HEK293 (cell line): ENCODE data around the gene RELT.

Experiments
- CTCF ChIA-PET: fragments of 350-600 bp; formaldehyde crosslinking; extraction: SDS; loops from one replicate; lab custom pipeline; 2021; ENCODE audit warnings: antibody characterized with exemption; lab: Yijun Ruan, JAX
- POLR2A ChIA-PET: fragments of 300-600 bp; formaldehyde crosslinking; extraction: SDS; loops from one replicate; lab custom pipeline; 2020; ENCODE audit warnings: antibody characterized with exemption, inconsistent platforms; lab: Yijun Ruan, JAX
- H3K27ac ChIP-seq: fragments of 200-500 bp; sonication (Bioruptor generic); 2 replicates; pipeline ENCODE4 v1.5.1; 2014; ENCODE audit warnings: low read depth, low read length, control low read depth, inconsistent platforms; ENCODE audit errors: extremely low read depth
- H3K36me3 ChIP-seq, 2 experiments: fragments of 200-500 bp in 1 of 2; sonication (Bioruptor generic) in 1 of 2; 1 replicate in 1 of 2; 2 replicates in 1 of 2; pipeline ENCODE4 v1.5.1; 2014 to 2017; ENCODE audit warnings: inconsistent platforms in 2 of 2, low read length in 2 of 2; ENCODE audit not compliant: control insufficient read depth in 2 of 2, insufficient read depth in 1 of 2
- H3K4me1 ChIP-seq: fragments of 200-500 bp; sonication (Bioruptor generic); 2 replicates; pipeline ENCODE4 v1.5.1; 2014; ENCODE audit warnings: mild to moderate bottlenecking, low read length, inconsistent platforms; ENCODE audit not compliant: control insufficient read depth, insufficient read depth
- H3K4me3 ChIP-seq: 2 replicates; pipeline ENCODE4 v1.5.1; 2011; ENCODE audit warnings: low read depth, mild to moderate bottlenecking, control low read depth, low read length, moderate library complexity
- H3K9me3 ChIP-seq: fragments of 200-500 bp; sonication (Bioruptor generic); 2 replicates; pipeline ENCODE4 v1.5.1; 2014; ENCODE audit warnings: low read depth, low read length, inconsistent platforms; ENCODE audit not compliant: control insufficient read depth, insufficient read depth
- GLIS2 ChIP-seq: fragments of 450-650 bp; formaldehyde crosslinking; IDR thresholded peaks from 2 replicates; pipeline ENCODE4 v1.5.1; 2016; ENCODE audit warnings: missing biosample characterization, missing genetic modification characterization
- SETDB1 ChIP-seq: IDR thresholded peaks from one replicate; pipeline ENCODE4 v1.6.1; 2017; ENCODE audit warnings: mild to moderate bottlenecking, low read length, moderate library complexity, mixed read lengths; ENCODE audit not compliant: insufficient read length
- ZBTB10 ChIP-seq: fragments of 450-650 bp; formaldehyde crosslinking; IDR thresholded peaks from 2 replicates; pipeline ENCODE4 v1.5.1; 2016; ENCODE audit warnings: missing biosample characterization, missing genetic modification characterization
- ZBTB6 ChIP-seq: fragments of 450-650 bp; formaldehyde crosslinking; IDR thresholded peaks from 2 replicates; pipeline ENCODE4 v1.5.1; 2017; ENCODE audit warnings: missing biosample characterization, missing genetic modification characterization
- ZFHX2 ChIP-seq: fragments of 450-650 bp; formaldehyde crosslinking; conservative IDR thresholded peaks from 2 replicates; pipeline ENCODE4 v1.5.1; 2016; ENCODE audit warnings: missing biosample characterization, missing genetic modification characterization
- ZIC2 ChIP-seq: fragments of 450-650 bp; formaldehyde crosslinking; IDR thresholded peaks from 2 replicates; pipeline ENCODE4 v1.5.1; 2016; ENCODE audit warnings: missing biosample characterization, missing genetic modification characterization
- ZNF366 ChIP-seq: fragments of 450-650 bp; formaldehyde crosslinking; conservative IDR thresholded peaks from 2 replicates; pipeline ENCODE4 v1.5.1; 2016; ENCODE audit warnings: missing biosample characterization, missing genetic modification characterization
- ZNF394 ChIP-seq: fragments of 450-650 bp; formaldehyde crosslinking; IDR thresholded peaks from 2 replicates; pipeline ENCODE4 v1.5.1; 2016; ENCODE audit warnings: missing biosample characterization, missing genetic modification characterization, mild to moderate bottlenecking, moderate library complexity, borderline replicate concordance
- ZNF398 ChIP-seq: fragments of 450-650 bp; formaldehyde crosslinking; IDR thresholded peaks from 2 replicates; pipeline ENCODE4 v1.5.1; 2017; ENCODE audit warnings: missing biosample characterization, missing genetic modification characterization
- ZNF560 ChIP-seq: fragments of 450-650 bp; formaldehyde crosslinking; IDR thresholded peaks from 2 replicates; pipeline ENCODE4 v1.5.1; 2017; ENCODE audit warnings: missing biosample characterization, missing genetic modification characterization, borderline replicate concordance
- ZNF623 ChIP-seq: fragments of 450-650 bp; formaldehyde crosslinking; IDR thresholded peaks from 2 replicates; pipeline ENCODE4 v1.5.1; 2016; ENCODE audit warnings: missing biosample characterization, missing genetic modification characterization
- TF ChIP-seq, protein P1 (sequence below): fragments of 450-650 bp; formaldehyde crosslinking; IDR thresholded peaks from 2 replicates; pipeline ENCODE4 v1.5.1; 2016; ENCODE audit warnings: missing biosample characterization, missing genetic modification characterization

The RELT gene

GRCh38 chr11:73340164-73340563 lies 36.0 kb upstream of the RELT start:
- 0 out of 2 replicates have a peak, but pooled peaks cover under 1% of the 10 kb centered on the region for H3K4me1 ChIP-seq
- no peaks in the 10 kb centered on the region for H3K9me3 ChIP-seq
- no peak overlapping the region for H3K27ac ChIP-seq
- TF ChIP-seq ZNF366 (tag by site-specific recombination) (no peak), ZNF623 (peak; percentile 37; the same call in 1 of the 2 replicates), ZNF560 (no peak), GLIS2 (tag by site-specific recombination) (no peak)
- TF ChIP-seq, all 188 proteins: peak for 1
- POLR2A ChIA-PET, result interaction anchor here (0.5 kb wide), 1 partner anchor 220 kb away, joined by 4 read pairs; no protein-coding TSS in a partner anchor
- CTCF ChIA-PET, result interaction anchor here (0.7 to 4.6 kb wide), 6 partner anchors 11 to 286 kb away, joined by 3 to 37 read pairs (median 4); no protein-coding TSS in a partner anchor
- Histone ChIP-seq H3K4me3 (no peak overlapping the region), H3K36me3 (no peaks in the 10 kb centered on the region)

DNA sequence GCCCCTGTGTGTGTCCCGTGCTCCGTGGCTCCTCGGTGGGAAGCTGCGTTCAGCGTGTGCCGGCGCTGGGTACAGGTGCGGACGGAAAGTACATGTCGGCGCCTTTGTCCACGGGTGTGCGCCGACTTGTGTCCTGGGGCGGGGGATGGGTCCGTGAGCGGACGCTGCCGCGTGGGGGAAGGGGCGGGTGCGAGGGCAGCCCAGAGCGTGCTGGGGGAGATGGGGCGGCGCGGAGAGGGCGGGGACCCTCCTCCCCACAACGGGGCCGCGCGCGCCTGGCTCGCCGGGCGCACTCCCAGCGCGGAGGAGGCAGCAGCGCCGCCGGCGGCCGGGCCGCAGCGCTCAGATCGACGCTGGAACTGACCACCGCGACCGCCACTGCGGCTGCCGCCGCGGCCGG lies 33.6 kb upstream of the RELT start:
- TF ChIP-seq SETDB1, result no peak
- no peak for TF ChIP-seq ZNF394 (tag by site-specific recombination)
- no peak for TF ChIP-seq ZBTB6 (tag by site-specific recombination)
- peak; percentile 65 for TF ChIP-seq ZNF398
- H3K36me3 ChIP-seq, result peaks cover 0 to 2% of the 10 kb centered on the region in 2 experiments; a peak in 1 of 3 replicates
- no peak overlapping the region for H3K4me3 ChIP-seq
- ChIA-PET POLR2A (no interaction called here), CTCF (interaction anchor here (0.9 to 4.6 kb wide), 2 partner anchors 9 to 36 kb away, joined by 6 to 37 read pairs; no protein-coding TSS in a partner anchor)
- no peaks in the 10 kb centered on the region for H3K4me1 ChIP-seq
- H3K27ac ChIP-seq, result no peak overlapping the region
- H3K9me3 ChIP-seq, result no peaks in the 10 kb centered on the region

GRCh38 chr11:73343076-73343873 lies 32.9 kb upstream of the RELT start:
- Histone ChIP-seq H3K36me3 (peaks cover 0 to 9% of the 10 kb centered on the region in 2 experiments; a peak in 1 of 3 replicates), H3K9me3 (no peaks in the 10 kb centered on the region), H3K27ac (no peak overlapping the region), H3K4me3 (no peak overlapping the region), H3K4me1 (no peaks in the 10 kb centered on the region)
- POLR2A ChIA-PET, result no interaction called here
- CTCF ChIA-PET, result interaction anchor here (4.6 kb wide), 1 partner anchor 8 kb away, joined by 37 read pairs; no protein-coding TSS in a partner anchor
- TF ChIP-seq ZIC2 (tag by site-specific recombination), result peak; percentile 38; the same call in 1 of the 2 replicates
- TF ChIP-seq, protein P1, sequence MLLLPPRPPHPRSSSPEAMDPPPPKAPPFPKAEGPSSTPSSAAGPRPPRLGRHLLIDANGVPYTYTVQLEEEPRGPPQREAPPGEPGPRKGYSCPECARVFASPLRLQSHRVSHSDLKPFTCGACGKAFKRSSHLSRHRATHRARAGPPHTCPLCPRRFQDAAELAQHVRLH (tag by site-specific recombination), result no peak

GRCh38 chr11:73344191-73344607 lies 32.0 kb upstream of the RELT start:
- Histone ChIP-seq H3K9me3 (no peaks in the 10 kb centered on the region), H3K4me3 (no peak overlapping the region), H3K4me1 (no peaks in the 10 kb centered on the region), H3K27ac (no peak overlapping the region), H3K36me3 (peaks cover 0 to 10% of the 10 kb centered on the region in 2 experiments; a peak in 1 of 3 replicates)
- ChIA-PET CTCF (interaction anchor here (1.6 kb wide), 1 partner anchor 49 kb away, joined by 6 read pairs; no protein-coding TSS in a partner anchor), POLR2A (no interaction called here)
- TF ChIP-seq ZBTB10, result no peak
- peak; percentile 15; the same call in 1 of the 2 replicates for TF ChIP-seq ZFHX2 (tag by site-specific recombination)
